ENCODE results near the gene LRRC45.

The LRRC45 gene

DNA sequence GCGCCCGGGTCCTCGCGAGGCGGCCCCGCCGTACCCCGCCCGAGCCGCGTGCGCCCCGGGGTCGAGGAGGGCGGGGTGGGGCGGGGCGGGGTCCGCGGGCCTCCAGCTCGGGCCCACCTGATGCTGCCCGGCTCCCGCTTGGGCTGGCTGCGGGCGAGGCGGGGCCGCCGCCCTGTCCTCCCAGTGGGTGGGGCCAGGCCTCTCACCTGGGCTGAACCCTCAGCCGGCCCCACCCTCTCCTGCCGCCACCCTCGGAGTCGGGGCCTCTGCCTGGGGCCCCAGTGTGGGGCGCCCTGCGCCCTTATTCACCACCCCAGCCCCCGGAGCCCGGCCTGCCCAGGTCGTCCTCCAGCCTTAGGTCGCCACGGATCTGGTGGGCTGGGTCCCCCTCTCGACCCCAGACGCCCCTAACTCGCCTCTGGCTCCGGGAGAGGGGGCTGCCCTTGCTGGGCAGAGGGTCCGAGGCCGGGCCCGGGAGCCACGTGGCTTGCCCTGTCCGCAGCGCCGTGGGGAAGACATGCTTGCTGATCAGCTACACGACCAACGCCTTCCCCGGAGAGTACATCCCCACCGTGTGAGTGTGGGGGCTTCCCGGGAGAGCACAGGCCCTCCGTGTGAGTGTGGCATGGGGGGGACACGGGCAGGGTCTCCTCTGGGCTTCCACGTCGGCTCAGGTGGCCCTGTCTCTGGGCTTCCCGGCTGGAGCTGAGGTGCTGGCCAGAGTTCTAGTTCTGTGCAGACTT lies 9.0 kb downstream of the LRRC45 start:
- H3K4me3 ChIP-seq (ENCODE audit: low read depth, low read length): no peak overlapping the region
- TF ChIP-seq, protein P1, sequence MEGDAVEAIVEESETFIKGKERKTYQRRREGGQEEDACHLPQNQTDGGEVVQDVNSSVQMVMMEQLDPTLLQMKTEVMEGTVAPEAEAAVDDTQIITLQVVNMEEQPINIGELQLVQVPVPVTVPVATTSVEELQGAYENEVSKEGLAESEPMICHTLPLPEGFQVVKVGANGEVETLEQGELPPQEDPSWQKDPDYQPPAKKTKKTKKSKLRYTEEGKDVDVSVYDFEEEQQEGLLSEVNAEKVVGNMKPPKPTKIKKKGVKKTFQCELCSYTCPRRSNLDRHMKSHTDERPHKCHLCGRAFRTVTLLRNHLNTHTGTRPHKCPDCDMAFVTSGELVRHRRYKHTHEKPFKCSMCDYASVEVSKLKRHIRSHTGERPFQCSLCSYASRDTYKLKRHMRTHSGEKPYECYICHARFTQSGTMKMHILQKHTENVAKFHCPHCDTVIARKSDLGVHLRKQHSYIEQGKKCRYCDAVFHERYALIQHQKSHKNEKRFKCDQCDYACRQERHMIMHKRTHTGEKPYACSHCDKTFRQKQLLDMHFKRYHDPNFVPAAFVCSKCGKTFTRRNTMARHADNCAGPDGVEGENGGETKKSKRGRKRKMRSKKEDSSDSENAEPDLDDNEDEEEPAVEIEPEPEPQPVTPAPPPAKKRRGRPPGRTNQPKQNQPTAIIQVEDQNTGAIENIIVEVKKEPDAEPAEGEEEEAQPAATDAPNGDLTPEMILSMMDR (IDR thresholded peaks at IDR 0.05; ENCODE audit: insufficient read depth, low read depth, low read length, missing control alignments): no peak
- DNase-seq (ENCODE audit: low read depth): peak; percentile 35

DNA sequence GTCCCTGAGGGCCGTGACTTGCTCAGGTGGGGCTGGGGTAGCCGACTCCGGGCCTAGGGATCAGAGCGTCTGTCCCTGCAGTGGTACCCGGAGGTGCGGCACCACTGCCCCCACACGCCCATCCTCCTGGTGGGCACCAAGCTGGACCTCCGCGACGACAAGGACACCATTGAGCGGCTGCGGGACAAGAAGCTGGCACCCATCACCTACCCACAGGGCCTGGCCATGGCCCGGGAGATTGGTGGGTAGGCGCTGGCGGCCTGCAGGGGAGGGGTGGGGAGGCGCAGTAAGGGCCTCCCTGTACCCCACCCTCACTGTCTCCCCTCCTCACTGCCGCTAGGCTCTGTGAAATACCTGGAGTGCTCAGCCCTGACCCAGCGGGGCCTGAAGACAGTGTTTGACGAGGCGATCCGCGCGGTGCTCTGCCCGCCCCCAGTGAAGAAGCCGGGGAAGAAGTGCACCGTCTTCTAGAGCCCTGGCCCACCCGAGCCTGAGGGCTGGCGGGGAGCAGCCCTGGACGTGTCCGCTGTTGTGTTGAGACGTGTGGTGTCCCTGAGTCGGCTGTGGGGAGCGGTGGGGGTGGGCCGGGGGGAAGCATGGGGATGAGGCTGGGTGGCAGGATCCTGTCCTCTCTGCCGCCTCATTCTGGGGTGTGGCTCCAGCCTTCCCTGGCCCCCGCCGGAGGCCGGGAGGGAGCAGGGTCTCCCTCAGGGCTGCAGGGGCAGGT lies 10.4 kb downstream of the LRRC45 start:
- no peak overlapping the region for H3K4me3 ChIP-seq (ENCODE audit: low read depth, low read length)
- no peak for DNase-seq (ENCODE audit: low read depth)
- TF ChIP-seq, protein P1 (IDR thresholded peaks at IDR 0.05; ENCODE audit: insufficient read depth, low read depth, low read length, missing control alignments): no peak

DNA sequence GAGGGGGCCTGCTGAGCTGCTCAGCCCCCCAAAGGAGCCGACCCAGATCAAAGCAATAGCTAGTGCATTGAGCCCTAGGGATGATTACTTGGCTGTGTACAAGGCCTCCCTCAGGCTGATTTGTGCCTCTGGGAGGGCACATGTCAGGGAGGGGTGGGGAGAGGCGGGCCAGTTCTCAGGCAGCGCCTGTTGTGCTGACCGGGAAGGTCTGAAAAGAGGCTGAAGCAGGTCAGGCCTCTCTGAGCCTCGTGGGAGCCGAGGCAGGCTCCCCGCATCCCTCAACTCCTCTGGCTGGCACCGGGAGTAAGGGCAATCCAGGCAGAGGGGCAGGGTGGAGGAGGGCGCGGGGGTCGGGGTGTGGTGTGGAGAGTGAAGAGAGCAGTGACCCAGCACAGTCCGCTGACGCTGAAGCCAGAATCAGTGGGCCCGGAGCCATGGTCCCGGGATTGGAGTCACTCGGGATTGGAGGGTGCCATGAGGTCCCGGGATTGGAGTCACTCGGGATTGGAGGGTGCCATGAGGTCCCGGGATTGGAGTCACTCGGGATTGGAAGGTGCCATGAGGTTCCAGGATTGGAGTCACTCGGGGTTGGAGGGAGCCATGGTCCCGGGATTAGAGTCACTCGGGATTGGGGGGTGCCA lies 11.4 kb downstream of the LRRC45 start:
- DNase-seq (ENCODE audit: low read depth): no peak
- TF ChIP-seq, protein P1 (IDR thresholded peaks at IDR 0.05; ENCODE audit: insufficient read depth, low read depth, low read length, missing control alignments): no peak
- H3K4me3 ChIP-seq (ENCODE audit: low read depth, low read length): no peak overlapping the region

- no peak for DNase-seq (ENCODE audit: low read depth)
- H3K4me3 ChIP-seq (ENCODE audit: low read depth, low read length): no peak overlapping the region
- TF ChIP-seq, protein P1 (IDR thresholded peaks at IDR 0.05; ENCODE audit: insufficient read depth, low read depth, low read length, missing control alignments): no peak
Measured at GRCh38 chr17:82035488-82035887, 12.4 kb downstream of the LRRC45 start.

- DNase-seq (ENCODE audit: low read depth): no peak
- TF ChIP-seq, protein P1 (IDR thresholded peaks at IDR 0.05; ENCODE audit: insufficient read depth, low read depth, low read length, missing control alignments): no peak
- no peak overlapping the region for H3K4me3 ChIP-seq (ENCODE audit: low read depth, low read length)
Measured at GRCh38 chr17:82035956-82036633, 13.0 kb downstream of the LRRC45 start.

GRCh38 chr17:82036634-82037091 lies 13.6 kb downstream of the LRRC45 start:
- no peak for DNase-seq (ENCODE audit: low read depth)
- peak overlapping the region; percentile 61 for H3K4me3 ChIP-seq (ENCODE audit: low read depth, low read length)
- TF ChIP-seq, protein P1 (IDR thresholded peaks at IDR 0.05; ENCODE audit: insufficient read depth, low read depth, low read length, missing control alignments): no peak
